ENCODE results near the gene CEP192. TPM values are rescaled to one million over a fixed set of nuclear protein-coding genes. Genes with fewer than 3 reads are reported as not detected.
"Not testable (repeated sequence)": the region's sequence is repeated elsewhere in the genome, so short reads cannot be mapped to it uniquely, and the experiment has no call there.

CEP192 gene
- total RNA-seq, 2 experiments from 2014 or later, result 49.8 to 50.6 TPM

- H3K36me3 Mint-ChIP-seq, result peaks cover 13% of the 10 kb centered on the region
- DNase-seq, result no peak
- H3K9me3 Mint-ChIP-seq, result no peaks in the 10 kb centered on the region
- H3K4me3 Mint-ChIP-seq, result no peak overlapping the region
- ATAC-seq (ENCODE audit: low read depth), result no peak
- POLR2A ChIA-PET, result no interaction called here
- peaks cover 24% of the 10 kb centered on the region for H3K4me1 Mint-ChIP-seq
- no peaks in the 10 kb centered on the region for H3K27me3 Mint-ChIP-seq
- no peak overlapping the region for H3K27ac Mint-ChIP-seq
These were observed 5.6 kb downstream of the CEP192 start for GRCh38 chr18:12996661-12997292.

- H3K9me3 Mint-ChIP-seq; H3K27me3 Mint-ChIP-seq; H3K4me3 Mint-ChIP-seq; POLR2A ChIA-PET; ATAC-seq (ENCODE audit: low read depth); DNase-seq; H3K27ac Mint-ChIP-seq: not testable (repeated sequence)
- Mint-ChIP-seq H3K36me3 (peaks cover 12% of the 10 kb centered on the region), H3K4me1 (peaks cover 22% of the 10 kb centered on the region)
These were observed 6.2 kb downstream of the CEP192 start for GRCh38 chr18:12997330-12997729.

GRCh38 chr18:12998332-12999060, 7.3 kb downstream of the CEP192 start:
- DNase-seq (no peak), ATAC-seq (ENCODE audit: low read depth) (peak; percentile 39)
- peaks cover 8% of the 10 kb centered on the region for H3K36me3 Mint-ChIP-seq
- no peaks in the 10 kb centered on the region for H3K9me3 Mint-ChIP-seq
- H3K27me3 Mint-ChIP-seq, result no peaks in the 10 kb centered on the region
- H3K4me3 Mint-ChIP-seq, result no peak overlapping the region
- H3K27ac Mint-ChIP-seq, result no peak overlapping the region
- POLR2A ChIA-PET, result no interaction called here
- peaks cover 21% of the 10 kb centered on the region for H3K4me1 Mint-ChIP-seq

- POLR2A ChIA-PET, result no interaction called here
- Mint-ChIP-seq H3K4me1 (peaks cover 27% of the 10 kb centered on the region), H3K36me3 (peaks cover 24% of the 10 kb centered on the region), H3K27ac (no peak overlapping the region), H3K27me3 (no peaks in the 10 kb centered on the region), H3K4me3 (no peak overlapping the region), H3K9me3 (no peaks in the 10 kb centered on the region)
- ATAC-seq (ENCODE audit: low read depth), result peak; percentile 46
- DNase-seq, result no peak
These were observed 12.3 kb downstream of the CEP192 start for GRCh38 chr18:13003466-13003896.

GRCh38 chr18:13004396-13004795, 13.2 kb downstream of the CEP192 start:
- POLR2A ChIA-PET, result interaction anchor here (3.2 kb wide), 1 partner anchor 13 kb away, joined by 9 read pairs; the partner anchor contains the start of gene CEP192
- no peak for ATAC-seq (ENCODE audit: low read depth)
- Mint-ChIP-seq H3K27ac (no peak overlapping the region), H3K4me1 (peaks cover 22% of the 10 kb centered on the region), H3K4me3 (no peak overlapping the region), H3K9me3 (no peaks in the 10 kb centered on the region), H3K27me3 (no peaks in the 10 kb centered on the region), H3K36me3 (peaks cover 30% of the 10 kb centered on the region)
- no peak for DNase-seq

- DNase-seq, result no peak
These were observed 14.1 kb downstream of the CEP192 start for GRCh38 chr18:13005289-13005688.

GRCh38 chr18:13006531-13007247, 15.5 kb downstream of the CEP192 start:
- Mint-ChIP-seq H3K4me3 (no peak overlapping the region), H3K36me3 (peaks cover 32% of the 10 kb centered on the region), H3K27ac (peak overlapping the region; percentile 40), H3K4me1 (peaks cover 13% of the 10 kb centered on the region), H3K27me3 (no peaks in the 10 kb centered on the region), H3K9me3 (no peaks in the 10 kb centered on the region)
- no peak for ATAC-seq (ENCODE audit: low read depth)
- DNase-seq, result no peak
- POLR2A ChIA-PET, result interaction anchor here (3.2 kb wide), 1 partner anchor 15 kb away, joined by 9 read pairs; the partner anchor contains the start of gene CEP192

More at GRCh38 chr18:13005289-13005688, 14.1 kb downstream of the CEP192 start:
- Mint-ChIP-seq H3K27me3 (no peaks in the 10 kb centered on the region), H3K27ac (peak overlapping the region; percentile 31), H3K9me3 (no peaks in the 10 kb centered on the region), H3K36me3 (peaks cover 31% of the 10 kb centered on the region), H3K4me1 (peaks cover 15% of the 10 kb centered on the region), H3K4me3 (no peak overlapping the region)
- POLR2A ChIA-PET, result interaction anchor here (3.2 kb wide), 1 partner anchor 14 kb away, joined by 9 read pairs; the partner anchor contains the start of gene CEP192
- no peak for ATAC-seq (ENCODE audit: low read depth)

GRCh38 chr18:13007248-13007560, 16.0 kb downstream of the CEP192 start:
- Mint-ChIP-seq H3K27ac (peak overlapping the region; percentile 50), H3K4me1 (peaks cover 14% of the 10 kb centered on the region), H3K27me3 (no peaks in the 10 kb centered on the region)

GRCh38 chr18:13011719-13012118, 20.6 kb downstream of the CEP192 start:
- POLR2A ChIA-PET, result no interaction called here
- no peak overlapping the region for H3K27ac Mint-ChIP-seq
- H3K9me3 Mint-ChIP-seq, result no peaks in the 10 kb centered on the region
- H3K4me1 Mint-ChIP-seq, result peaks cover 10% of the 10 kb centered on the region
- H3K27me3 Mint-ChIP-seq, result no peaks in the 10 kb centered on the region
- DNase-seq (no peak), ATAC-seq (ENCODE audit: low read depth) (no peak)
- H3K36me3 Mint-ChIP-seq, result peaks cover 55% of the 10 kb centered on the region
- no peak overlapping the region for H3K4me3 Mint-ChIP-seq

More at GRCh38 chr18:13007248-13007560, 16.0 kb downstream of the CEP192 start:
- POLR2A ChIA-PET, result interaction anchor here (3.2 kb wide), 1 partner anchor 16 kb away, joined by 9 read pairs; the partner anchor contains the start of gene CEP192
- no peak for ATAC-seq (ENCODE audit: low read depth)
- no peak for DNase-seq
- Mint-ChIP-seq H3K9me3 (no peaks in the 10 kb centered on the region), H3K4me3 (no peak overlapping the region), H3K36me3 (peaks cover 36% of the 10 kb centered on the region)

- peaks cover 2% of the 10 kb centered on the region for H3K4me1 Mint-ChIP-seq
- DNase-seq (no peak), ATAC-seq (ENCODE audit: low read depth) (no peak)
- H3K36me3 Mint-ChIP-seq, result peaks cover 52% of the 10 kb centered on the region
- no peak overlapping the region for H3K27ac Mint-ChIP-seq
- POLR2A ChIA-PET, result no interaction called here
- no peaks in the 10 kb centered on the region for H3K9me3 Mint-ChIP-seq
- no peaks in the 10 kb centered on the region for H3K27me3 Mint-ChIP-seq
- no peak overlapping the region for H3K4me3 Mint-ChIP-seq
These were observed 23.1 kb downstream of the CEP192 start for GRCh38 chr18:13014232-13014631.

GRCh38 chr18:13014818-13015217, 23.7 kb downstream of the CEP192 start:
- no peak for ATAC-seq (ENCODE audit: low read depth)
- peaks cover 51% of the 10 kb centered on the region for H3K36me3 Mint-ChIP-seq
- H3K9me3 Mint-ChIP-seq, result no peaks in the 10 kb centered on the region
- no peak overlapping the region for H3K27ac Mint-ChIP-seq
- H3K4me3 Mint-ChIP-seq, result no peak overlapping the region
- POLR2A ChIA-PET, result no interaction called here
- DNase-seq, result no peak
- no peaks in the 10 kb centered on the region for H3K27me3 Mint-ChIP-seq
- peaks cover 2% of the 10 kb centered on the region for H3K4me1 Mint-ChIP-seq

- Mint-ChIP-seq H3K4me1 (peaks cover 3% of the 10 kb centered on the region), H3K27me3 (no peaks in the 10 kb centered on the region), H3K9me3 (no peaks in the 10 kb centered on the region), H3K4me3 (no peak overlapping the region), H3K27ac (no peak overlapping the region), H3K36me3 (peaks cover 61% of the 10 kb centered on the region)
- ATAC-seq (ENCODE audit: low read depth) (no peak), DNase-seq (no peak)
- POLR2A ChIA-PET, result no interaction called here
These were observed 26.2 kb downstream of the CEP192 start for GRCh38 chr18:13017247-13017875.

GRCh38 chr18:13018374-13018773, 27.2 kb downstream of the CEP192 start:
- Mint-ChIP-seq H3K9me3 (peaks cover 2% of the 10 kb centered on the region), H3K27ac (no peak overlapping the region), H3K4me1 (peaks cover 3% of the 10 kb centered on the region), H3K36me3 (peaks cover 63% of the 10 kb centered on the region), H3K27me3 (no peaks in the 10 kb centered on the region), H3K4me3 (no peak overlapping the region)
- POLR2A ChIA-PET, result no interaction called here
- DNase-seq (no peak), ATAC-seq (ENCODE audit: low read depth) (no peak)

Measured in activated naive CD8-positive, alpha-beta T cell treated with anti-CD3 and anti-CD28 coated beads, Interleukin-2, amount 10 ng/mL, durations not matched to agents 7 days and 5 days (primary cell).